ENCODE measurements around the gene MLLT10. TPM values are rescaled to one million over a fixed set of nuclear protein-coding genes. Genes with fewer than 3 reads are reported as not detected.

The MLLT10 gene
- total RNA-seq, 1 donor, result 50.5 TPM

GRCh38 chr10:21516242-21517131 lies 17.5 kb upstream of the MLLT10 start:
- peak overlapping the region; percentile 67 for H3K4me3 ChIP-seq (ENCODE audit: low read depth, low read length)
- peak; percentile 75 for DNase-seq (ENCODE audit: low read depth)
- TF ChIP-seq, protein P1, sequence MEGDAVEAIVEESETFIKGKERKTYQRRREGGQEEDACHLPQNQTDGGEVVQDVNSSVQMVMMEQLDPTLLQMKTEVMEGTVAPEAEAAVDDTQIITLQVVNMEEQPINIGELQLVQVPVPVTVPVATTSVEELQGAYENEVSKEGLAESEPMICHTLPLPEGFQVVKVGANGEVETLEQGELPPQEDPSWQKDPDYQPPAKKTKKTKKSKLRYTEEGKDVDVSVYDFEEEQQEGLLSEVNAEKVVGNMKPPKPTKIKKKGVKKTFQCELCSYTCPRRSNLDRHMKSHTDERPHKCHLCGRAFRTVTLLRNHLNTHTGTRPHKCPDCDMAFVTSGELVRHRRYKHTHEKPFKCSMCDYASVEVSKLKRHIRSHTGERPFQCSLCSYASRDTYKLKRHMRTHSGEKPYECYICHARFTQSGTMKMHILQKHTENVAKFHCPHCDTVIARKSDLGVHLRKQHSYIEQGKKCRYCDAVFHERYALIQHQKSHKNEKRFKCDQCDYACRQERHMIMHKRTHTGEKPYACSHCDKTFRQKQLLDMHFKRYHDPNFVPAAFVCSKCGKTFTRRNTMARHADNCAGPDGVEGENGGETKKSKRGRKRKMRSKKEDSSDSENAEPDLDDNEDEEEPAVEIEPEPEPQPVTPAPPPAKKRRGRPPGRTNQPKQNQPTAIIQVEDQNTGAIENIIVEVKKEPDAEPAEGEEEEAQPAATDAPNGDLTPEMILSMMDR (IDR thresholded peaks at IDR 0.05; ENCODE audit: insufficient read depth, low read depth, low read length), result no peak

DNA sequence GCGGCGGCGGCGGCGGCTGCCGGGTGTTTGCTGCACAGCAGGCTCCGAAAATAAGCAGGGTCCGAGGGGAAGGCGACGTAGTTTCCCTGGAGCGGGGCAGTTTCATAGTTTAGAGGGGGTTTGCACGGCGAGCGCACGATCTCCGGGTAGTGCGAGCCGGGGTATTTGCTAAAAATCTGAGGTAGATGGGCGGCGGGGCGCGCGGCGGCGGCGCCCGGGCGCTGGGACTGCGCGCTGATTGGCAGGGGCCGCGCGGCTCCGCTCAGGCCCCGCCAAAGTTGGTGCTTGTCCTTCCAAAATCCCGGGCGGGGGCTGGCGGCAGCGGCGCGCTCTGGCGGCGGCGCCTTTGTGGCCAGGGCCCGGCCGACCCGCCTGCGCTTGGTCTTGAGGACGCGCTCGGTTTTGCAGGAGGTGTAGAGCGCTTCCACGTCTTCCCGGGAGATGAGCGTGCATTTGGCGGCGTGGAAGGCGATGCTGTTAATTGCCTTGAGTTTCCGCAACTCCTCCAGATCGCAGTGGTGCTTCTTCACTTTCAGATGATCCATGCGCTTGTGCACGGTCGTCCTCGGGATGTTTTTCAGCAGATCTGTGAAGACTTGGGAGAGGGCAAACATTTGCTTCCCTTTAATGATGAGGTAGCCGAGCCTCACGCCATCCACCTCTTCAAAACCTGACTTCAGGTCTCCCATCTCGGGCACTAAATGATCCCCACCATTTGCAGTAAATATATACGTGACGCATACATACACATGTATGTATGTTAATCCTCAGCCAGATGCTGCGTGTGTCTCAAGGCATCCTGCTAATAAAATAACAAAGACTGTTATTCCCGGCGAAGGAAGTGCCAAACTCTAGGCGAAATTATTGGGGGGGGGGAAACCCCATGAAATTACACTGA lies 16.6 kb upstream of the MLLT10 start:
- TF ChIP-seq, protein P1 (IDR thresholded peaks at IDR 0.05; ENCODE audit: insufficient read depth, low read depth, low read length), result no peak
- H3K4me3 ChIP-seq (ENCODE audit: low read depth, low read length), result peak overlapping the region; percentile 67
- DNase-seq (ENCODE audit: low read depth), result peak; percentile 67

DNA sequence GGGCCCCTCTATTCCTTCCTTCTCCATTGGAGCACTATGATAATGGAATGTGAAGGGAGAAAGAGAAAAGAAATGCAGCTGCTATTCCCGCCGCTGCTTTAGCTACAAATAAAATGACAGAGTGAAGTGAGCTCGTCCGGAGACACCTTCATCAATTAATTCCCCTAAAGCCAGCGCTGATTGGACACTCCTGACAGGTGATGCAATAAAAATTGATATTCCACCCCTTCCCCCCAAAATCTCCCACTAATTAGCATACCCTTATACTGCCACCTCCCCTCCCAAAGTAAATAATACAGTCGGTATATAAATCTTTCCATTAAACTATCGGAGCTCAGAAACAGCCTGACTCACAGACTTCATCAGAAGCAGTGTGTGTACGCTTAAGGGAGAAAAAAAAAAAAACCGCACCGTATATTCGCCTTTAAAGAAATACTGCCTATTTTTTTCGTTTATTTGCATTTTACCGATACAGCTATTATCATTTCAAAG lies 15.8 kb upstream of the MLLT10 start:
- TF ChIP-seq, protein P1 (IDR thresholded peaks at IDR 0.05; ENCODE audit: insufficient read depth, low read depth, low read length), result no peak
- no peak for DNase-seq (ENCODE audit: low read depth)

DNA sequence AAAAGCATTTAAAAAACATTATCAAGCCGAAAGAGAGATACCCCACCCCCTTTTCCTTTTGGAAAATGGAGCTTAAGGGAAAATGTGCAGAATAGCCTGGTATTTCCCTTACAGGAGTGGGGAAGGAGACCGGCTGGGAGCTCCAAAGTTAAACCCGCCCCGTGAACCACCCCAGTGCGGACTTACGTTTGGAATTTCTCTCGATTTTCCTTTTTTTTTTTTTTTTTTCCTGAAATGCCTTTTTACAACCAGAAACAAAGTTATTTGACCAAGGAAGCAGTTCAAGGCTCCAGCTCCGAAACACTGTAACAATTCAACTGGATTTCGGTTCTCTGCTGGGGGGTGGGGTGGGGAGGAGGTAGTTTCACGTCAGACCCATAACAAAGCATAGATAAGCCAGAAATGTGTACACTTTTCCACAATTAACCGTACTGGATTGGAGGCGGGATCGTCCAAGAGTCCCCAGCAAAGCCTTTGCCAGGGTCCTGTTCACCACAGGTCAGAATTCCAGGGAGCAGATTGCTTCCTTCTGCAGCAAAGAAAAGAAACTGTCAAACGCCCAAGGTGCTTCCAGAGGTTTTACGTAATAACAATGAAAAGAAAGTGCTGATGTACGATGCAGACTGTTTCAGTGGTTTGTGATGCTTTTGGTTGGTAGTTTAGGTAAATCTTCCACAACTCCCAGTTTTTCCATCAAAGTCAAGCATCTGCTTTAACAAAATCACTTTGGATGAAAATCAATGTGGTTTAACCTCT lies 15.2 kb upstream of the MLLT10 start:
- H3K4me3 ChIP-seq (ENCODE audit: low read depth, low read length), result peak overlapping the region; percentile 67
- TF ChIP-seq, protein P1 (IDR thresholded peaks at IDR 0.05; ENCODE audit: insufficient read depth, low read depth, low read length), result no peak
- DNase-seq (ENCODE audit: low read depth), result no peak

More for the DNA sequence above, 15.8 kb upstream of the MLLT10 start:
- H3K4me3 ChIP-seq (ENCODE audit: low read depth, low read length), result peak overlapping the region; percentile 67

GRCh38 chr10:21519397-21519933 lies 14.6 kb upstream of the MLLT10 start:
- TF ChIP-seq, protein P1 (IDR thresholded peaks at IDR 0.05; ENCODE audit: insufficient read depth, low read depth, low read length), result no peak
- DNase-seq (ENCODE audit: low read depth), result no peak
- peak overlapping the region; percentile 67 for H3K4me3 ChIP-seq (ENCODE audit: low read depth, low read length)
